ENCODE results near the gene TRIM44. TPM values are rescaled to one million over a fixed set of nuclear protein-coding genes. Genes with fewer than 3 reads are reported as not detected.

The TRIM44 gene
- total and polyA plus RNA-seq, 10 of the 15 experiments (the other 5 are each of a cell fraction or from before 2014, with no cell fraction given), result 6.7 to 93.0 (median 27.6) TPM

DNA sequence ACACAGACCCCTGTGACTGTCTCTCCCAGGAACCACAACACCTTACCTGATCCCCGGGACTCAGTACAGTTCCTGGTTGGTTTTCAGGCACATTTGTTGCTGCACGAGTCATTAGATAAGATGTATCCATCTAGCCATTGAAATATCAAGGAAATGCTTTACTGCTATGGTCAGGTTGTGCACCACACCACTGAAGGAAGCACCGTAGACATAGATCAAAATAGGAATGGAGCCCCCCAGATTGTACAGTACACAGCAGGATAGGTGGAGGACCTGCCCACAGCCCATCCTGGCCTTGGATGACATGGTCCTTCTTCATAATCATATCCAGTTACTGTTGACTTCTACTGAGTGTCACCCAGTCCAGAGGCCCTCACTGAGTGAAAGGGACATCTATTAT, 195.3 kb downstream of the TRIM44 start (continued):
- TF ChIP-seq RUNX3 (IDR thresholded peaks at IDR 0.05; ENCODE audit: low read length), result no peak
- no peak for TF ChIP-seq FOXM1 (IDR thresholded peaks at IDR 0.05; ENCODE audit: low read depth, low read length)

- ChIA-PET RAD21 (ENCODE audit: unreplicated experiment) (no interaction called here), SMC1A (ENCODE audit: uncharacterized antibody, unreplicated experiment) (no interaction called here), POLR2A (no interaction called here), CTCF (no interaction called here)
- Histone ChIP-seq H4K20me1 (ENCODE audit: control insufficient read depth, insufficient read depth) (no peaks in the 10 kb centered on the region), H3K27ac (ENCODE audit: control insufficient read depth, insufficient read depth) (no peak overlapping the region), H3K79me2 (ENCODE audit: control insufficient read depth, insufficient read depth, low read length) (no peaks in the 10 kb centered on the region), H3K4me3 (no peak overlapping the region), H3K27me3 (replicated peaks in 1 of 2; ENCODE audit: control insufficient read depth in 2 of 2, insufficient read depth in 2 of 2, low read length in 1 of 2) (no peaks in the 10 kb centered on the region; a peak in 1 of 4 replicates), H3K9me3 (replicated peaks; ENCODE audit: control insufficient read depth, insufficient read depth, low read length) (no peaks in the 10 kb centered on the region), H3K4me1 (ENCODE audit: control insufficient read depth, insufficient read depth, low read length) (no peaks in the 10 kb centered on the region), H2AFZ (ENCODE audit: control insufficient read depth, low read depth, low read length) (no peak overlapping the region), H3K4me2 (ENCODE audit: control insufficient read depth, insufficient read depth) (no peak overlapping the region), H3K9ac (ENCODE audit: control insufficient read depth, insufficient read depth, low read length) (no peak overlapping the region), H3K36me3 (ENCODE audit: control insufficient read depth in 2 of 2, insufficient read depth in 2 of 2, low read length in 1 of 2) (no peaks in the 10 kb centered on the region)
- DNase-seq (ENCODE audit: low read depth, low spot score) (no peak), FAIRE-seq (no peak), ATAC-seq (no peak)
- in situ Hi-C loops (cut with MboI), result no loop called here
- no TSS peak for BruUV-seq (replicated peaks)
- WGBS (ENCODE audit: insufficient coverage, insufficient replicate concordance, low lambda C conversion rate, missing lambda C conversion rate), result 72% methylated on average over 2 of the region's 2 CpGs
- TF ChIP-seq PKNOX1 (IDR thresholded peaks at IDR 0.05), result no peak
- TF ChIP-seq YY1 (IDR thresholded peaks at IDR 0.05; ENCODE audit: low read depth, low read length), result no peak
- TF ChIP-seq SUZ12 (IDR thresholded peaks at IDR 0.05; ENCODE audit: unreplicated experiment), result no peak
- TF ChIP-seq CHD2 (IDR thresholded peaks at IDR 0.05; ENCODE audit: borderline replicate concordance, low read depth, low read length), result no peak
- TF ChIP-seq MTA2 (IDR thresholded peaks at IDR 0.05; ENCODE audit: low read depth), result no peak
- no peak for TF ChIP-seq PAX8 (IDR thresholded peaks at IDR 0.05)
- no peak for TF ChIP-seq HSF1 (IDR thresholded peaks at IDR 0.05; ENCODE audit: low read depth, low read length)
- no peak for TF ChIP-seq TAF1 (IDR thresholded peaks at IDR 0.05; ENCODE audit: borderline replicate concordance, low read depth, low read length)
- no peak for TF ChIP-seq TARDBP (IDR thresholded peaks at IDR 0.05; ENCODE audit: borderline replicate concordance)
- TF ChIP-seq ZNF622 (IDR thresholded peaks at IDR 0.05), result no peak
- no peak for TF ChIP-seq TCF3 (IDR thresholded peaks at IDR 0.05; ENCODE audit: borderline replicate concordance, insufficient read depth, low read depth, low read length)
- intact Hi-C loops (cut with micrococcal nuclease; ENCODE audit: unreplicated experiment), result no loop called here
Observed at GRCh38 chr11:35859301-35859700, 196.7 kb downstream of the TRIM44 start.
